Activated T-cell treated with anti-CD3 and anti-CD28 coated beads for 48 hours (primary cell): ENCODE data around the gene HPSE2.
"Not testable (repeated sequence)": the region's sequence is repeated elsewhere in the genome, so short reads cannot be mapped to it uniquely, and the experiment has no call there.

Source experiments
- DNase-seq: peaks from one replicate; pipeline ENCODE4 v3.0.0-alpha.2; 2020; ENCODE audit warnings: low read depth

Gene HPSE2

GRCh38 chr10:98563811-98564210, 671.8 kb downstream of the HPSE2 start:
- no peak for DNase-seq

GRCh38 chr10:98560565-98560964, 675.1 kb downstream of the HPSE2 start:
- DNase-seq = no peak

- no peak for DNase-seq
Observed at GRCh38 chr10:98556061-98556460, 679.6 kb downstream of the HPSE2 start.

- no peak for DNase-seq
Observed at GRCh38 chr10:98555021-98555619, 680.5 kb downstream of the HPSE2 start.

- not testable (repeated sequence) for DNase-seq
Observed at GRCh38 chr10:98541561-98541960, 694.1 kb downstream of the HPSE2 start.

GRCh38 chr10:98539578-98539977, 696.1 kb downstream of the HPSE2 start:
- no peak for DNase-seq

- no peak for DNase-seq
Observed at GRCh38 chr10:98538472-98538871, 697.2 kb downstream of the HPSE2 start.

- DNase-seq = no peak
Observed at GRCh38 chr10:98536551-98536950, 699.1 kb downstream of the HPSE2 start.

- DNase-seq = no peak
Observed at GRCh38 chr10:98533746-98534445, 701.8 kb downstream of the HPSE2 start.

GRCh38 chr10:98533241-98533640, 702.4 kb downstream of the HPSE2 start:
- no peak for DNase-seq

GRCh38 chr10:98528805-98529183, 706.9 kb downstream of the HPSE2 start:
- DNase-seq = no peak

GRCh38 chr10:98528166-98528804, 707.4 kb downstream of the HPSE2 start:
- no peak for DNase-seq

GRCh38 chr10:98525969-98526368, 709.7 kb downstream of the HPSE2 start:
- no peak for DNase-seq

- DNase-seq = no peak
Observed at GRCh38 chr10:98524124-98524523, 711.5 kb downstream of the HPSE2 start.

GRCh38 chr10:98519841-98520240, 715.8 kb downstream of the HPSE2 start:
- DNase-seq = no peak

- DNase-seq = no peak
Observed at GRCh38 chr10:98517672-98518071, 718.0 kb downstream of the HPSE2 start.

- no peak for DNase-seq
Observed at GRCh38 chr10:98516352-98516751, 719.3 kb downstream of the HPSE2 start.

- no peak for DNase-seq
Observed at GRCh38 chr10:98513704-98514103, 721.9 kb downstream of the HPSE2 start.

GRCh38 chr10:98511876-98512275, 723.8 kb downstream of the HPSE2 start:
- DNase-seq = no peak

GRCh38 chr10:98510412-98510995, 725.1 kb downstream of the HPSE2 start:
- no peak for DNase-seq

GRCh38 chr10:98509745-98510144, 725.9 kb downstream of the HPSE2 start:
- no peak for DNase-seq

GRCh38 chr10:98502535-98502934, 733.1 kb downstream of the HPSE2 start:
- not testable (repeated sequence) for DNase-seq

- no peak for DNase-seq
Observed at GRCh38 chr10:98492763-98493162, 742.9 kb downstream of the HPSE2 start.
